CD4-positive, alpha-beta T cell treated with Interleukin-1 beta for 1 hour (primary cell): ENCODE measurements around the gene L3MBTL2.
"Not testable (repeated sequence)": the region's sequence is repeated elsewhere in the genome, so short reads cannot be mapped to it uniquely, and the experiment has no call there.

Experiments
- DNase-seq, 2 donors: peaks; one replicate each; pipeline ENCODE4 v3.0.0-alpha.2; 2020 to 2022

L3MBTL2 gene

DNA sequence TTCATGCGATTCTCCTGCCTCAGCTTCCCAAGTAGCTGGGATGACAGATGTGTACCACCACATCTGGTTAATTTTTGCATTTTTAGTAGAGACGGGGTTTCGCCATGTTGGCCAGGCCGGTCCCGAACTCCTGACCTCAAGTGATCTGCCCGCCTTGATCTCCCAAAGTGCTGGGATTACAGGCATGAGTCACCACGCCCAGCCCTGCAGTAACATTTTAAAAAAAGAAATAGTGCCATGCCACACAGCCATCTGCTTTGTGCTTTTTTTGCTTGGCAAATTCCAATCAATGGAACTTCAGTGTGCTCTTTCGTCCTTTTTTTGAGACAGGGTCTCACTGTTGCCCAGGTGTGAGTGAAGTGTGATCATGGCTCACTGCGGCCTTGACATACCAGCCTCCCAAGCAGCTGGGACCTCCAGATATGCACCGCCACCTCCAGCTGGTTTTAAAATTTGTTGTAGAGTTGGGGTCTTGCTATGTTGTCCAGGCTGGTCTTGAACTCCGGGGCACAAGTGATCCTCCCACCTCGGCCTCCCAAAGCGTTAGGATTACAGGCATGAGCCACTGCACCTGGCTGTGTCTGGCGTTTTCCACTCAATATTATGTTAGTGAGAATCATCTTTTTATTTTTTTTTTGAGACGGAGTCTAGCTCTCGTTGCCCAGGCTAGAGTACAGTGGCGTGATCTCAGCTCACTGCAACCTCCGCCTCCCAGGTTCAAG is 37.4 kb downstream of the L3MBTL2 start:
- DNase-seq = no peak

DNA sequence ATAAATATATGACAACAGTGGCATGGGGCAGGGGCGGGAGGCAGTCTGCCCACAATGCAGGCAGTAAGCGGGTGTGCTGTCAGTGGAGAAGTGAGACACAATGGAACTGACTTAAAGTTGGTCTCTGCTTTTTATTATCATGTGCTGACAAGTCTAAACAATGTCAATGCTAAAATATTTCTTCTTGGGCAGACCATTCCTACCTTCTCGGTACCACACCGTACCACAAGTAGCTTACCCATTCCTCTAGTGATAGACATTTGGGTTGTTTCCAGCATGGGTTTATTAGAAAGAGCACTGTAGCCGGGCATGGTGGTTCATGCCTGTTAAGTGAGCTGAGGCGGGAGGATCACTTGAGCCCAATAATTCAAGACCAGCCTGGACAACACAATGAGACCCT is 38.2 kb downstream of the L3MBTL2 start:
- no peak for DNase-seq

DNA sequence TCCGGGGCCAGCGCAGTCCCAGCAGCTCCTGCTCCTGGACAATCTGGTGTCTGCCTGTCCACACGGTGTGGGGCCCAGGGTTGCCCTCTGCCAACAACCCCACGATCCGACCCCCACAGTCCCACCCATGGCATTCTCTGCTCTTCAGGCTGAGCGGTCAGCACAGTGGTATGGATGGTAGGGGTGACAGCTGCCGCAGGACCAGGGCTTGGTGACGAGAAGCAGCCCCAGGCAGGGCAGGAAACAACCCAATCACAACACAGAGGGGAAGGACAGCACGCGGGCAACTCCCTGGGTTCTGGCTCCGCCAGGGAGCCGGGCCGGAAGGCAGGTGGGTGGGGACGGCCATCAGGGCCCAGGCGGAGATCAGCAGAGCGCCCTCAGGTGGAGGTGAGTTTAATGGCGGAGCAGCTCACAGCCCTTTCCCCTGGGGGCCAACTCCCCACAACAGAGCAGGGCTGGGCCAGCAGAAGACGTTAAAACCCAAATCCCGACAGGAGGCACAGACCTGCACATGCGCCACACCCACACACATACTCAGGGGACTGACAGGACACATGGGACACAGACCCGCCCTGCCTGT is 40.9 kb downstream of the L3MBTL2 start:
- no peak for DNase-seq

DNA sequence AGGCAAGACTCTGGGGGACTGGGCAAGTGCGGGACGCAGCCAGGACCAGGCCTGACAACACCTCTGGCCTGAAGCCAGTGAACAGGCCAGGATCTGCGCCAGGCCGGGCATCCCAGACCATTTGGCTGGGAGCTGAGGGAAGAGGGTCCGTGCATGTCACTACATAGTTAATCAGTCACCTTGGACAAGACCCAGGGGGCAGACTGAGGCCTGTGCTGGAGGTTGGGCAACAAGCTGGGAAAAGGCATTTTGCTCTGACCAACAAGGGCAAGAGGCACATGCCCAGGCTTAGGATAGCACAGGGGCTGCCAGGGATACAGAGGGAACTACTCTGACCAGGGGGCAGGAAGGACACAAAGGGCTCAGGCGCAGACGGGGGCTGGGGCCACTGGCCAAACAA is 42.6 kb downstream of the L3MBTL2 start:
- no peak for DNase-seq

DNA sequence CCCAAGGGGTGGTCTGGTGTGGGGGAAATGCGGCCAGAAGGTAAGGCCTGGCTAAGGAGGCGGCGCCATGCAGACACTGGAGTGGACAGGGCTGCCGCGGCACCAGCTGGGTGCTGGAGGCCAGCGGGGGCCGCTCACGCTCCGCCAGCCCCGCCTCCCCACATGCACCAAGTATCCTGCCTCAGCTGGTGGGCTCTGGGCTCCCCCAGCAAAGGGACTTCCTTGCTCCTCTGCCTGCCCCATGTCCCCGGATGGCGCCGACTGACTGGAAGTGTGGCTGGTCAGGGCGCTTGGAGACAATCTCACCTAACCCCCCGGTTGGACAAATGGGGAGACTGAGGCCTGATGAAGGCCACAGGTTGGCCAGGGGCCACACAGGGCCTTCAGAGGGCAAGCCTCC is 43.2 kb downstream of the L3MBTL2 start:
- no peak for DNase-seq

DNA sequence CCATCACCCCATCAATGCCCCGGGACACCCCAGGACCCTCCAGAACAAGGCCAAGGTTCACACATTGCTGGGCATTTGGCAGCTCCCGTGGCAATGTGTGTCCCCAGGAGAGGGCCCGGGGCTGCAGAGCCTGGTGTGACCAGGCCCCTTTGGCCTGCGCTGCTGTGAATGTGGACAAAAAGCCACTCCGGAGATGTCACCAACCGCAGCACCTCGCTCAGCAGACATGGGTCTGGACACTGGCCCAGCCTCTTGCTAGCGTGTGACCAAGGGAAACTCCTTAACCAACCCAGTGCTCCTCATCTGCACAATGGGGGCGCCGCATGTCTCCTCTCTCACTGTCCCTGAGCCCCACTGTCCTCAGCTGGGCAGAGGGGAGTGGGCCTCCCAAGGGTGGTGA is 43.6 kb downstream of the L3MBTL2 start:
- DNase-seq = no peak

DNA sequence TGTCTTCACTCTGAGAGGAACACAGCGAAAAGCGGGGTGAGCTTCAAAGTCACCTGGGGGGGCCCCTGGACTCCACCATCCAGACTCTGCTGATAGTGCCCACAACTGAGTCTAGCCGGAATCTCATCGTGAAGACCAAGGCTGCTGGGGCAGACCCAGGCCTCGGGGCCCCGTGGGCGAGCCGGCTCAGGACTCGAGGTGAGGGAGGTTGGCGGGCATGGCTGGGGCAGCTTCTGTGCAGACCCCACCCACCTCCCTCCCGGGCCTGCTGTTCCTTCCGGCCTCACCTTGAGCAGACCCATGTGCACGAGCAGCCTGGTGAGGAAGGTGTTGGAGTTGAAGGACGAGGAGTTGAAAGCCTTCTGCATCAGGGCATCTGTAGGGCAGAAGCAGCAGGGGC is 44.3 kb downstream of the L3MBTL2 start:
- no peak for DNase-seq

DNA sequence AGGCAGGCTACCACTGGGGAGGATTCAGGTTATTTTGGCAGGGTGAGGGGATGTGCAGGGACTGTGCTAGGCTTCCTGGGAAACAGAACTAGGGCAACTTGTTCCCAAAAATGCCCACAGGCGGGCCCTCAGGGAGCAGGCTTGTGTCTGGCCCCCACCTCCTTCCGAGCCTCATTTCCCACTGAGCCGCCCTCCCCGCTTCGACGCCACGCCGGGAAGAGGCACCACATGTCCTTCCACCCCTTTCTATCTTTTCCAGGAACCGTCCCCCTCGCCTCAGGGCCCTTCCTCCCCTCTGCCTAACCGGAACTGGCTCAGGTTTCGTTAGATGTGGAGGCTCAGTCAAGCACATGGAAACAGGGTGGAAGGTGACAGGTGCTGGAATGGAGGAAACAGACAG is 45.0 kb downstream of the L3MBTL2 start:
- DNase-seq = no peak

DNA sequence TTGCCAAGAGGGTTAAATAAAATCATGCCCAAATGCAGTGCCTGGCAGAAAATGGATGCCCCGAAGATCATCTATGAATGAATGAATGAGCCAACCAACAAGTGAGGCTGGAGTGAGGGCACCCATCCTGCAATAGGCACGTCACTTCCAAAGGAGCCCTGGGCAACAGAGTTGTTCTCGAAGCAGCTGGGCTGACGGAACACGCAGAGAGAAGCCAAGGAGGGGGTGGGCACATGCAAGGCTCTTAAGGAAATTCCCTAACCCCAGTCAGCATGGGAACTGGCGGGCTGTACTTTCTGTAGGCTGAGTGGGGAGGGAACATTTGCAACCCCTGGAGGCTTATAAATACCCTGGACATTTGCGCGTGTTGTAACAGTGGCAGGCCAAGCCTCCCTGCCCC is 47.3 kb downstream of the L3MBTL2 start:
- no peak for DNase-seq

DNA sequence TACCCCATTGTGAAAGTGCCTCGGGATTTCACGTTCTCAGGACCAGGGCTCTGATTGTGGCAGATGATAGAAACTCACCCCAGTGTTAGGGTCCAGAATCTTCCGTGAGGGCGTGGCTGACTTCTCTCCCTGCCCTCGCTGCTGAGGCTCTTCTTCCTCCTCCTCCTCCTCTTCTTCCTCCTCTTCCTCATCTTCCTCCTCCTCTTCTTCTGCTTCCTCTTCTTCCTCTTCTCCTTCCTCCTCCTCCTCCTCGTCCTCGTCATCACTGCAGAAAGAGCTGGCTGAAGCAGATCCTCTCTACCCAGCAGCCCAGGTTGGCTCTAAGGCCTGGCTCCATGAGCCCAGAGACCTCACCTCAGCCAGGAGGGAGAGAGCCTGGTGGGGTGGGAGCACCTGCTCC is 49.1 kb downstream of the L3MBTL2 start:
- no peak for DNase-seq

DNA sequence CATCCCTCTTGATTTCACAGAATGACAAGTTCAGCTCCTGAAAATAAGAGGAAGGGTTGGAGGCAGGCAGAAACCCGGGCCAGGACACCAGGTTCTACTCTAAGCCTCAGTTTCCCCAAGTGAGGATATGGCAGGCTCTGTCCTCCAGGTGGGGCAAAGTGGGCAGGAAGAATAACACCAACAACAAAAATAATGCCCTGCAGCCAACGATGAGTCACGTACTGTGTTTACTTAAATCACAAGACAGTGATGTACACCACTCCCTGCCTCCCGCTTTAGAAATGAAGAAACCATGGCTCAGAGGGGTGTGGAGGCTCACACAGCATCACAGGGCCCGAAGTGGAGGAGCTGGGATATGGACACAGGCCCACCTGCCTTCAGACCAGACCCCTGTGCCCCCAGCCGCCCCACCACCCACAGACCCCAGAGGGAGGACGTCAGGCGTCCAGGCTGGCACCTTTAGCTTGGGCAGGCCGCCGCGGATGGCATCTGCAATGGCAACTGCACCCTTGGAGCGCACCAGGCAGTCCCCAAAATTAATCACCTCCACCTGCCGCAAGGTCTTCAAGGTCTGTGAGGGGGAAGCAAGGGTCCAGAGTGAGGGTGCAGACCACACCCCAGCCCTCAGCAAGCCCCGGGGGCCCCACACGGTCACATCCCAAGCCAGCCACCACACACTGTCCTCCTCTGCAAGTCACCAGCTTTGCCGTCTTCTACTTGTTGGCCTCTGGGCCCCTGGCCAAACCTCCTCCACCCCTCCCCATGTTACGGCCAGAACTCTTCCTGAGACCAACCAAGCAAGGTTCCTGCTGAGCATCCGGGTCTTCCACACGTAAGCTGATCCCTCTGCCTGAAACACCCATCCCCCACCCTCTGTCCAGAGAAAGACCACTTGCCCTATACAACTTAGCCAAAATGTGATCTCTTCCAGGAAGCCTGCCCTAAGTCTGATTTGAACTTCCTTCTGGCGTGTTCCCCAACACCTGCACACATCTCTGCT is 51.4 kb downstream of the L3MBTL2 start:
- no peak for DNase-seq

DNA sequence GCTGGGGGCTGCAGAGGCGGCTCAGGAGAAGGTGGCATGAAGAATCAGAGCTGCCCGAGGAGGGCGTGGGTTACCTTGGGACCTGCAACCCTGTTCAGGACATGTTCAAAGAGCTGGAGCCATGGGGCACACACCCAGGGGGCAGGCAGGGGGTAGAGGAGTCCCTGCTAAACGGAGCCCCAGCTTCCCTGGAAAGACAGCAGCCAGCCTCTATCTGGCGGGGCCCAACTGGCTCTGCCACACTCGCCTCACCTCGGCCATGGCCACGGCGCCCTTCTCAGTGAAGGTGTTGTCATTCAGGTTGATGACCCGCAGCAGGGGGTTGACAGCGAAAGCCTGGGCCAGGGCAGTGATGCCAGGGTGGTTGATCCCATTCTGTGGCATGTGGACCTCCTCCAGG is 52.6 kb downstream of the L3MBTL2 start:
- DNase-seq = no peak

DNA sequence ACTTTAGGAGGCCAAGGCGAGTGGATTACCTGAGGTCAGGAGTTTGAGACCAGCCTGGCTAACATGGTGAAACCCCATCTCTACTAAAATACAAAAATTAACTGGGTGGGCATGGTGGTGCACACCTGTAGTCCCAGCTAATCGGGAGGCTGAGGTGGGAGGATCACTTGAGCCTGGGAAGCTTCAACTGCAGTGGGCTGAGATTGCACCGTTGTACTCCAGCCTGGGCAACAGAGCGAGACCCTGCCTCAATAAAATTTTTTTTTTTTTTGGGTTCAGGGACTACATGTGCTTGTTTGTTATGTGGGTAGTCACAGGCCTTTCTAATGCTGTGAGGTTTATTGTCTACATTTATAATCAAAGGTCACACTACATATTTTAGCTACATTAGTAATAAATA is 54.6 kb downstream of the L3MBTL2 start:
- DNase-seq = not testable (repeated sequence)

DNA sequence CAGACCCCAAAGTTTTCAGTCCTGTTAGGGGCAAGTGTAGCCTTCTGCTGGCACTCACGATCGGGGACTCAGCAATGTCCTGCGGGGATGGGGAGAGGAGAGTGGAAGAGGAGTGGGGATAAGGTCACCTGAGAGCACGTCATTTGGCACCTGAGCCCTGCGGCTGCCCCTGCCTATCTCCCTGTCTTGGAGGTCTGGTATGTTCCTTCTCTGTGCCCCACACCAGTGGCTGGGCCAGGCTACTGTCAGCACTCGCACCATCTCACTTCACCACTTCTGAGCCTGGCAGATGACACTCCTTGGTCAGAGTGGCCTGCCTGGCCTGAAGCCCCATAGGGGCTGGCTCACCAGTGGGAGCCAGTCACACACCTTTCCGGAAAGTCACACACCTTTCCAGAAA is 55.8 kb downstream of the L3MBTL2 start:
- DNase-seq = no peak

DNA sequence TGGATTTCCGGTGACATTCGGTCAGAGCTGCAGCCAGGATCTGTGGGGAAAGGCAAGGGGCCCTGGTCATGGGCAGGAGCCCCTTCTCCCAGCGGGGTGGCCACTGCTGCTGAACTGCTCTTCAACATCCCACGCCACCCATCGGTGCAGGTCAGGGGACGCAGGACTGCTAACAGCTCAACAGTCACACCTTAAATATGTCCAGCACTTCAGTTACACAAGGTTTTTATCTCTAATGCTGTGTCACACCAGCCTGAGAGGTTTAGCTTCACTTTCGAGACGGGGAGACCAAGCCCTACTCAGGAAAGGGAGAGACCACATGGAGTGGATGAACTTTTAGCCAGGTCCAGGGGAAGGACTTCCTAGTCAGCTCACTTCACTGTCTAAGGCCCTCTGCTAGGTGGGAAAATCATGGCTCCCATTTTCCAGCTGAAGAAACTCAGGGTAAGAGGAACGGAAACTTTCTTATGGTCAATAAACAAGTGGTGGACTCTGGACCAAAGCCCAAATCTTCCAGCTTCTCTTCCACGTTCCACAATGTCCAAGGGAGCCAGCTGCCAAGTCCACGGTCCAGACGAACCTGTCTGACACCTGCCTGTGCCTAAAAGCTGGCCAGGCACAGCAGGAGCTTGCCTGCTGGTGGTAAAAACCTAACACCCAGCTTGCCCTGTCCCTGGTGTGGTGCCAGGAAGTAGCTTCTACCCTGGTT is 56.6 kb downstream of the L3MBTL2 start:
- DNase-seq = no peak

DNA sequence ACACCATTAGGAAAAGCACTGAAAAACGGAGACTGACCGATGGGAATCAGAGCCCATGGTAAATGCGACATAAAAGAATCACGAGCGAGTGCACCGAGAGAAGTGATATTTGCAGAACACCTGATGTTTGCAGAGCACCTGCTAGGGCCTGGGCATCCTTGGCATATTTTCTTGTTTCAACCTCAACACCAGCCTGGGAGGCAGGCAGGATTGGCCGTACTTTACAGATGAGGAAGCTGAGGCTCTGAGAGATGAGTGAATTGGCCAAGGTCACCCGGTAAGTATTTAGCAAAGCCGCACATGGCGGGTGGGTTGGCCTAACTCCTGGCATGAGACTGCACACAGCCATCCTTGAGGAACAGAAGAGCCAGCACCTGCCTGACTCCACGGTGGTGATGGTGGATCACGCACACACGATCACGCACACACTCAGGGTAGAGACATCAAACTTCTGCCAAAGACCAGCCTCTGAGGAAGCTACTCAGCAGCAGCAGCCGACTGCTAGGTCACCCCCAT is 57.2 kb downstream of the L3MBTL2 start:
- DNase-seq = no peak

DNA sequence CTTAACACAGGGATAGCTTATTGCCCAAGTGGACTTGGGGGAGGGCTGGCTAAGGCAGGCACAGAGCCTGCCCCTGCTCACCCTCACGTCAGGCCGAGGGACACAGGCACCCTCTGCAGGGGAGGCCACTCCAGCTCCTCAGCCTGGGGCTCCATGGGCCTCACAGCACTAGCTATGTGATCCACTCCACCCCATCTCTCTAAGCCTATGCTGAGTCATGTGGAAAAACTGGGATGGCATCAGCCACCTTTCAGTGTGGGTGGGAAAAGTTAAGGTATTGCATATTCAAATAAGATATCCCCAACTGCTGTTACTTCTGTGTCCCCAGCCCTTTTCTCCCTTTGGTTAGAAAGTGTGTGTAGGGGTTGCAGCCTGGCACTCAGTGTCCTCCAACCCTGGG is 58.6 kb downstream of the L3MBTL2 start:
- DNase-seq = no peak

DNA sequence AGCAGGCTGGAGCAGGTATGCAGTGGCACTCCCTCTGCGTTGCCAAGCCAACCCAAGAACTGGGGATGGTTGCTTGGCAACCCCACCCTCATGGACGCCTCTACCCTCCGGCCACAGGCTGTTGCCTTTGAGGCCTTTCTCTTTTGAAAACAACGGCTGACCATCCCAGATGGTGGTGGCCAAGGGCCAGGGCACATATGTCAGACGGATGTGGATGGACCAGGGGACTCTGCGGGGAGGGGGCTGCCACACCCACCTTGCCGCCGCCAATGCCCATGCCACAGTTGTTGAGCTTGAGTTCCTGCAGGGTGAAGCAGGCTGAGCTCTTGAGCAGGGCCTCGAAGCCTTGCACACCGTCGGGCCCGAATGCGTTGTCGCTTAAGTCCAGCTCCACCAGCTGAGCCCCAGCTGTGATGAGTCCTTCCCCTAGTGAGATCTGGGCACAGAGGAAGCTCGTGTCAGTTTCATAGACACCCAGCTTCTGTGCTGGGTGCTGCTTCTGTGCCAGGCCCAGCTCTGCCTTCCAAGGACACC is 59.4 kb downstream of the L3MBTL2 start:
- DNase-seq = no peak

DNA sequence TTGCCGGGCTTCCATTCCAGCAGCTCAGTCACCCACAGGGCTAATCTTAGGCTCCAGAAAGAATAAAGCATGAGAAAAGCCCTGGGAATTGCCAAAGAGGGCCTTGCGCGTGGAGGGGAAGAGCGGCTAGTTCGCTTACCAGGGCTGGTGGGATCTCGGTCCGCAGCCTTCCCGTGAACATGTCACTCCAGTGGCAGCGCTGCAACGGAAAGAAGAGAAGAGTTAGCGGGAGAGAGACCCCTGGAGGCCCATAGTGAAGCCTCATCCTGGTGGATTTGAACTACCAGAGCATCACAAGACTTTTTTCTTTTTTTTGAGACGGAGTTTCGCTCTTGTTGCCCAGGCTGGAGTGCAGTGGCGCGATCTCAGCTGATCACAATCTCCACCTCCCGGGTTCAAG is 62.8 kb downstream of the L3MBTL2 start:
- no peak for DNase-seq

DNA sequence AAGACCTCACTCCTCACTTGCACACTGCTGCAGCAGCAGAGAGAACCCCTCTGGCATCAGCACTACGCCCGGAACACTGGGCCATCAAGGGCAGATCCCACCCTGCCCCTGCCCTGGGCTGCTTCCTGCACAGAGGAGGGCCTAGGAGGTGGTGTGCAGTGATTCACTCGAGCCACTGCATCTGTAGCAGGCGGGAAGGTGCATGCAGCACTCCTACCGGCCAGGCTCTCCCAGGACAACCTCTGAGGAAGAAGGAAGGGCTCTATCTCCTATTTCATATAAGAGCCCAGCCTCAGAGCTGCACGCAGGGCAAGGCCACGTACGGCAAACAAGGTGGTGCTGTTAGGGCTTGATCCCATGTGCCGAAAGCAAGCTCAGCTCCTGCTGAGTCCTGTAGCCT is 66.7 kb downstream of the L3MBTL2 start:
- DNase-seq = no peak

DNA sequence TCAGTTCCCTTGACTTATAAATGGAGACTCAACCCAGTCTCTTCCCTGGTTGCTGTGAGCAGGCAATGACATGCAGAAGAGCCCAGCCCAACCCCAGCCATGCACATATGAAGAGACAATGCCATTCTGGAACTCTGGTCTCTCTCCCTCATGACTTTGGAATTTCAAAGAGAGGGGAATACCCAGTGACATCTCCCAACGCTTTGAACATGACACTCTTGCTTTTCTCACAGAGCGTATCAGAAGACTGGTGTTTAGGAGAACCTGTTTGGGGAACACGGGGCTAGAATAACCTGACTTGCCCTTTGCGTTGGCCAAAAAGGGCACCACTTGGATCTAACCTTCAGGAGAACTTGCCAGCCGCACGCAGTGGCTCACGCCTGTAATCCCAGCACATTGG is 68.0 kb downstream of the L3MBTL2 start:
- DNase-seq = no peak

DNA sequence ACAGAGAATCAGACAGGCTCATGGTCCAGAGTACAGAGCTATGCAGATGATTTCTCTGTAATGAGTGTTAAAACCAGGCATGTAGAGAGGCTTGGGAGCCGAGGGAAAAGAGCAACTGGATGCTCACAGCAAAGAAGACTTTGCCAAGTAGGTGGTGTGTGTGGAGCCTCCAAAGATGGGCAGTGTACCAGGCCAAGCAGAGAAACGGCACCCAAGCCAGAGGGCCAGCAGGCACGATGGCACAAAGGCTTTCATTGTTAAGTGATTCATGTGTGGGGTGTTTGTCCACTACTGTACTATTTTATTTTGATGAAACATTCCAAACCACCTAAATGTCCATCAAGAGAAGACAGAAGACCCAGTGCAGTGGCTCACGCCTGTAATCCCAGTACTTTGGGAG is 69.7 kb downstream of the L3MBTL2 start:
- no peak for DNase-seq

DNA sequence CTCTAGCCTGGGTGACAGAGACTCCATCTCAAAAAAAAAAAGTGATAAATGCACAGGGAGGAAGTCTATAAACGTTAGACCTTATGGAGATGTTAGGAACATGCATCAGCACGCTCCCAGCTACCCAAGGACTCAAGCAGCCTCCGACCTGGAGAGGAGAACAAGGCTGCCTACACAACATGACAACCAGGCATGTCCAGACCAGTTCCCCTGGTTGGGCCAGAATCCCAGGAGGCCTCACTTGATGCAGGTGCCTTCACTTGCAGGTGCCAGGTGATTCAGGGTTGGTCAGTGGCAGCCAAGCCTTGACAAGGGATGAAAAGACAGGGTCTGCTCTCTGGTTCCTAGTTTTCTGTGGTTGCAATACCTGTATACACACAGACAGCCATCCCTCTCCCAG is 75.0 kb downstream of the L3MBTL2 start:
- no peak for DNase-seq
